ENCODE measurements around the gene TBL1Y.

DNA sequence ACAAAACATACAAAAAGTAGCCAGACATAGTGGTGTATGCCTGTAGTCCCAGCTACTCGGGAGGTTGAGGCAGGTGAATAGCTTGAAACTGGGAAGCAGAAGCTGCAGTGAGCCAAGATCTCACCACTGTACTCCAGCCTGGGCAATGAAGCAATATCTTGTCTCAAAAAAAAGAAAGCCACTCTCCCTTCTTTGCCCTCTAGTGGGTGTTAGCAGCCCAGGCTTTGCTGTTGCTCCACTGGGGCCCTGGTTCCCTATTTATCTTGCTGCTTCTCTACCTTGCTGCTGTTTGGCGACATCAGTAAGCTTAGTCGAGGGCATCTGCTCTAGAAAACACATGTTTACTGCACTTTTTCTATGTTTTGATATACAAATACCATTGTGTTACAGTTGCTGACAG is 189.2 kb downstream of the TBL1Y start:
- TF ChIP-seq, protein P1, sequence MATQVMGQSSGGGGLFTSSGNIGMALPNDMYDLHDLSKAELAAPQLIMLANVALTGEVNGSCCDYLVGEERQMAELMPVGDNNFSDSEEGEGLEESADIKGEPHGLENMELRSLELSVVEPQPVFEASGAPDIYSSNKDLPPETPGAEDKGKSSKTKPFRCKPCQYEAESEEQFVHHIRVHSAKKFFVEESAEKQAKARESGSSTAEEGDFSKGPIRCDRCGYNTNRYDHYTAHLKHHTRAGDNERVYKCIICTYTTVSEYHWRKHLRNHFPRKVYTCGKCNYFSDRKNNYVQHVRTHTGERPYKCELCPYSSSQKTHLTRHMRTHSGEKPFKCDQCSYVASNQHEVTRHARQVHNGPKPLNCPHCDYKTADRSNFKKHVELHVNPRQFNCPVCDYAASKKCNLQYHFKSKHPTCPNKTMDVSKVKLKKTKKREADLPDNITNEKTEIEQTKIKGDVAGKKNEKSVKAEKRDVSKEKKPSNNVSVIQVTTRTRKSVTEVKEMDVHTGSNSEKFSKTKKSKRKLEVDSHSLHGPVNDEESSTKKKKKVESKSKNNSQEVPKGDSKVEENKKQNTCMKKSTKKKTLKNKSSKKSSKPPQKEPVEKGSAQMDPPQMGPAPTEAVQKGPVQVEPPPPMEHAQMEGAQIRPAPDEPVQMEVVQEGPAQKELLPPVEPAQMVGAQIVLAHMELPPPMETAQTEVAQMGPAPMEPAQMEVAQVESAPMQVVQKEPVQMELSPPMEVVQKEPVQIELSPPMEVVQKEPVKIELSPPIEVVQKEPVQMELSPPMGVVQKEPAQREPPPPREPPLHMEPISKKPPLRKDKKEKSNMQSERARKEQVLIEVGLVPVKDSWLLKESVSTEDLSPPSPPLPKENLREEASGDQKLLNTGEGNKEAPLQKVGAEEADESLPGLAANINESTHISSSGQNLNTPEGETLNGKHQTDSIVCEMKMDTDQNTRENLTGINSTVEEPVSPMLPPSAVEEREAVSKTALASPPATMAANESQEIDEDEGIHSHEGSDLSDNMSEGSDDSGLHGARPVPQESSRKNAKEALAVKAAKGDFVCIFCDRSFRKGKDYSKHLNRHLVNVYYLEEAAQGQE (IDR thresholded peaks at IDR 0.05; ENCODE audit: low read depth, low read length): no peak
- no peak for TF ChIP-seq RFX5 (IDR thresholded peaks at IDR 0.05; ENCODE audit: low read depth, low read length)
- TF ChIP-seq EZH2 (IDR thresholded peaks at IDR 0.05; ENCODE audit: borderline replicate concordance, control insufficient read depth, low read depth, low read length): no peak
- no peak for TF ChIP-seq YY1 (IDR thresholded peaks at IDR 0.05; ENCODE audit: low read depth, low read length)
- TF ChIP-seq, protein P2, sequence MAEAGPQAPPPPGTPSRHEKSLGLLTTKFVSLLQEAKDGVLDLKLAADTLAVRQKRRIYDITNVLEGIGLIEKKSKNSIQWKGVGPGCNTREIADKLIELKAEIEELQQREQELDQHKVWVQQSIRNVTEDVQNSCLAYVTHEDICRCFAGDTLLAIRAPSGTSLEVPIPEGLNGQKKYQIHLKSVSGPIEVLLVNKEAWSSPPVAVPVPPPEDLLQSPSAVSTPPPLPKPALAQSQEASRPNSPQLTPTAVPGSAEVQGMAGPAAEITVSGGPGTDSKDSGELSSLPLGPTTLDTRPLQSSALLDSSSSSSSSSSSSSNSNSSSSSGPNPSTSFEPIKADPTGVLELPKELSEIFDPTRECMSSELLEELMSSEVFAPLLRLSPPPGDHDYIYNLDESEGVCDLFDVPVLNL (IDR thresholded peaks at IDR 0.05; ENCODE audit: low read depth, low read length): no peak
- TF ChIP-seq NR2C2 (IDR thresholded peaks at IDR 0.05; ENCODE audit: borderline replicate concordance, control insufficient read depth, insufficient read length, low read depth): no peak
- TF ChIP-seq GABPA (IDR thresholded peaks at IDR 0.05; ENCODE audit: low read depth): no peak
- no peak for TF ChIP-seq NFYB (IDR thresholded peaks at IDR 0.05; ENCODE audit: insufficient read depth, low read depth, low read length)
- TF ChIP-seq CTCF (IDR thresholded peaks at IDR 0.05 in 2 of 3, conservative IDR thresholded peaks at IDR 0.05 in 1 of 3; ENCODE audit: control insufficient read depth in 2 of 3, extremely low read depth in 1 of 3, insufficient read depth in 1 of 3, low read depth in 3 of 3, low read length in 3 of 3): no peak
- no peak for TF ChIP-seq CEBPB (IDR thresholded peaks at IDR 0.05; ENCODE audit: borderline replicate concordance in 1 of 2, low read depth in 2 of 2, low read length in 2 of 2)
- no peak for TF ChIP-seq ATF2 (IDR thresholded peaks at IDR 0.05; ENCODE audit: low read length)
- no peak for TF ChIP-seq HDAC2 (IDR thresholded peaks at IDR 0.05)
- no peak for TF ChIP-seq DPF2 (IDR thresholded peaks at IDR 0.05)
- no peak for TF ChIP-seq POU2F2 (IDR thresholded peaks at IDR 0.05; ENCODE audit: borderline replicate concordance, low read depth, low read length)

All from GM12878 (cell line).